Common myeloid progenitor, CD34-positive (primary cell): ENCODE data around the gene FAR2.

ENCODE experiments used
- CTCF ChIA-PET: fragments of 350-600 bp; sonication (Branson Sonifier 250); formaldehyde crosslinking; loops from one replicate; lab custom pipeline; 2021; ENCODE audit warnings: antibody characterized with exemption; lab: Charles Lee
- POLR2A ChIA-PET: fragments of 350-600 bp; sonication (Branson Sonifier 250); formaldehyde crosslinking; loops from one replicate; lab custom pipeline; 2021; ENCODE audit warnings: antibody characterized with exemption; lab: Charles Lee
- DNase-seq, 3 donors: peaks; one replicate each; pipeline versions ENCODE4 v3.0.0 to v3.0.0-alpha.2; 2013
- H3K27ac ChIP-seq, 2 experiments: 1 replicate in 1 of 2; 2 replicates in 1 of 2; pipeline ENCODE4 v1.7.0; 2013; ENCODE audit warnings: inconsistent platforms in 2 of 2, low read length in 2 of 2, mild to moderate bottlenecking in 2 of 2, low read depth in 1 of 2, moderate library complexity in 1 of 2; ENCODE audit not compliant: severe bottlenecking in 2 of 2, insufficient read depth in 1 of 2, poor library complexity in 1 of 2
- H3K27me3 ChIP-seq, 5 experiments: replicated peaks in 2 of 5; 1 replicate in 3 of 5; 2 replicates in 2 of 5; pipeline versions ENCODE4 v1.6.1 to v1.7.0; 2013; ENCODE audit warnings: low read length in 4 of 5, mild to moderate bottlenecking in 2 of 5, moderate library complexity in 2 of 5, inconsistent platforms in 1 of 5; ENCODE audit not compliant: insufficient read depth in 5 of 5, control insufficient read depth in 4 of 5
- H3K36me3 ChIP-seq, 4 experiments: 1 replicate in 2 of 4; 2 replicates in 2 of 4; pipeline versions ENCODE4 v1.6.1 to v1.7.0; 2013; ENCODE audit warnings: low read length in 3 of 4, control low read depth in 1 of 4, mild to moderate bottlenecking in 1 of 4; ENCODE audit not compliant: control insufficient read depth in 4 of 4, insufficient read depth in 4 of 4
- H3K4me1 ChIP-seq, 4 experiments: 1 replicate in 3 of 4; 2 replicates in 1 of 4; pipeline versions ENCODE4 v1.6.1 to v1.7.1; 2013; ENCODE audit warnings: low read length in 3 of 4, mild to moderate bottlenecking in 3 of 4, control low read depth in 1 of 4, inconsistent platforms in 1 of 4, moderate library complexity in 1 of 4; ENCODE audit not compliant: control insufficient read depth in 4 of 4, insufficient read depth in 4 of 4; ENCODE audit errors: control extremely low read depth in 1 of 4
- H3K4me3 ChIP-seq, 7 experiments: 1 replicate in 4 of 7; 2 replicates in 3 of 7; pipeline versions ENCODE4 v1.5.1 to v1.7.0; 2013; ENCODE audit warnings: mild to moderate bottlenecking in 7 of 7, low read length in 6 of 7, moderate library complexity in 6 of 7, inconsistent platforms in 2 of 7, low read depth in 2 of 7, control low read depth in 1 of 7; ENCODE audit not compliant: insufficient read depth in 4 of 7, control insufficient read depth in 1 of 7; ENCODE audit errors: extremely low read depth in 1 of 7
- H3K9me3 ChIP-seq, 5 experiments: 1 replicate in 4 of 5; 2 replicates in 1 of 5; pipeline versions ENCODE4 v1.6.1 to v1.7.1; 2013; ENCODE audit warnings: low read length in 4 of 5, mild to moderate bottlenecking in 2 of 5, inconsistent platforms in 1 of 5, low read depth in 1 of 5, moderate library complexity in 1 of 5; ENCODE audit not compliant: control insufficient read depth in 4 of 5, insufficient read depth in 2 of 5; ENCODE audit errors: control extremely low read depth in 1 of 5
- WGBS: methylation state at CpG from one replicate; pipeline ENCODE4 v1.1.5; 2013; ENCODE audit not compliant: insufficient coverage; 5-methylcytosine and 5-hydroxymethylcytosine counted together

FAR2 gene

GRCh38 chr12:29242921-29243431, 93.9 kb downstream of the FAR2 start:
- Histone ChIP-seq H3K36me3 (no peaks in the 10 kb centered on the region), H3K27me3 (no peaks in the 10 kb centered on the region), H3K9me3 (peaks cover 0 to 1% (median 0%) of the 10 kb centered on the region in 5 experiments), H3K4me1 (peaks cover 31 to 71% (median 42%) of the 10 kb centered on the region in 4 experiments), H3K4me3 (peak overlapping the region in 1 of 7 experiments; percentile 28), H3K27ac (peak overlapping the region; percentile 55 to 74)
- WGBS, result 6% methylated on average over 3 of the region's 4 CpGs
- DNase-seq, result peak; percentile 94 to 99 (median 97)
- POLR2A ChIA-PET, result interaction anchor here (0.6 to 3.6 kb wide), 17 partner anchors 9 to 169 kb away, joined by 3 to 31 read pairs (median 4); partner anchors contain the start of gene FAR2
- CTCF ChIA-PET, result interaction anchor here (0.7 to 4.8 kb wide), 32 partner anchors 10 to 170 kb away, joined by 3 to 24 read pairs (median 4); partner anchors contain the start of gene FAR2

- ChIA-PET POLR2A (interaction anchor here (0.9 to 3.6 kb wide), 5 partner anchors 10 to 96 kb away, joined by 3 to 31 read pairs (median 10); partner anchors contain the start of gene FAR2), CTCF (interaction anchor here (0.7 to 4.6 kb wide), 13 partner anchors 10 to 171 kb away, joined by 3 to 24 read pairs (median 3); no protein-coding TSS in a partner anchor)
- WGBS, result 95% methylated on average over 3 of the region's 3 CpGs
- peak in 2 of 3 donors; percentile 35 to 61 for DNase-seq
- peak overlapping the region in 1 of 2 experiments; percentile 74 for H3K27ac ChIP-seq
- peak overlapping the region in 1 of 7 experiments; percentile 10 for H3K4me3 ChIP-seq
- peaks cover 31 to 67% (median 42%) of the 10 kb centered on the region in 4 experiments for H3K4me1 ChIP-seq
- H3K27me3 ChIP-seq, result no peaks in the 10 kb centered on the region
- peaks cover 0 to 5% (median 1%) of the 10 kb centered on the region in 5 experiments for H3K9me3 ChIP-seq
- H3K36me3 ChIP-seq, result no peaks in the 10 kb centered on the region
These were observed 95.2 kb downstream of the FAR2 start for GRCh38 chr12:29244159-29244765.

GRCh38 chr12:29245246-29245645, 96.2 kb downstream of the FAR2 start:
- no peaks in the 10 kb centered on the region for H3K27me3 ChIP-seq
- peaks cover 0 to 5% (median 1%) of the 10 kb centered on the region in 5 experiments for H3K9me3 ChIP-seq
- H3K27ac ChIP-seq, result no peak overlapping the region
- peak in 2 of 3 donors; percentile 68 to 82 for DNase-seq
- ChIA-PET CTCF (interaction anchor here (1.3 to 4.6 kb wide), 7 partner anchors 9 to 72 kb away, joined by 3 to 24 read pairs (median 4); no protein-coding TSS in a partner anchor), POLR2A (interaction anchor here (3.6 kb wide), 1 partner anchor 97 kb away, joined by 31 read pairs; the partner anchor contains the start of gene FAR2)
- H3K36me3 ChIP-seq, result peaks cover 0 to 5% (median under 1%) of the 10 kb centered on the region in 4 experiments
- peaks cover 31 to 58% (median 39%) of the 10 kb centered on the region in 4 experiments for H3K4me1 ChIP-seq
- WGBS, result 98% methylated on average over 3 of the region's 3 CpGs
- H3K4me3 ChIP-seq, result no peak overlapping the region

GRCh38 chr12:29249930-29250329, 100.9 kb downstream of the FAR2 start:
- peaks cover 0 to 9% (median 2%) of the 10 kb centered on the region in 4 experiments for H3K36me3 ChIP-seq
- no peak overlapping the region for H3K4me3 ChIP-seq
- no peak overlapping the region for H3K27ac ChIP-seq
- H3K27me3 ChIP-seq, result no peaks in the 10 kb centered on the region
- ChIA-PET POLR2A (no interaction called here), CTCF (interaction anchor here (1.1 to 2.0 kb wide), 3 partner anchors 18 to 40 kb away, joined by 3 to 4 read pairs (median 4); no protein-coding TSS in a partner anchor)
- peaks cover 0 to 5% (median 1%) of the 10 kb centered on the region in 5 experiments for H3K9me3 ChIP-seq
- no peak for DNase-seq
- WGBS, result no CpG with 5 or more reads among the region's 2 CpGs
- peaks cover 1 to 30% (median 7%) of the 10 kb centered on the region in 4 experiments for H3K4me1 ChIP-seq

GRCh38 chr12:29253906-29254625, 105.0 kb downstream of the FAR2 start:
- H3K27ac ChIP-seq, result peak overlapping the region in 1 of 2 experiments; percentile 71
- CTCF ChIA-PET, result interaction anchor here (1.0 to 3.4 kb wide), 5 partner anchors 9 to 63 kb away, joined by 4 to 24 read pairs (median 5); no protein-coding TSS in a partner anchor

GRCh38 chr12:29255042-29255441, 106.0 kb downstream of the FAR2 start:
- no peak overlapping the region for H3K4me3 ChIP-seq
- ChIA-PET CTCF (interaction anchor here (1.0 to 3.4 kb wide), 4 partner anchors 8 to 62 kb away, joined by 4 to 24 read pairs (median 4); no protein-coding TSS in a partner anchor), POLR2A (interaction anchor here (1.2 to 2.6 kb wide), 3 partner anchors 11 to 53 kb away, joined by 3 to 10 read pairs (median 8); no protein-coding TSS in a partner anchor)
- H3K36me3 ChIP-seq, result peaks cover 2 to 9% (median 6%) of the 10 kb centered on the region in 4 experiments
- H3K9me3 ChIP-seq, result peaks cover 0 to 5% (median under 1%) of the 10 kb centered on the region in 5 experiments
- peak; percentile 63 to 85 (median 85) for DNase-seq
- no peaks in the 10 kb centered on the region for H3K27me3 ChIP-seq
- H3K4me1 ChIP-seq, result peaks cover 4 to 28% (median 13%) of the 10 kb centered on the region in 4 experiments
- H3K27ac ChIP-seq, result peak overlapping the region in 1 of 2 experiments; percentile 71

More at GRCh38 chr12:29253906-29254625, 105.0 kb downstream of the FAR2 start:
- Histone ChIP-seq H3K27me3 (no peaks in the 10 kb centered on the region), H3K4me1 (peaks cover 4 to 28% (median 13%) of the 10 kb centered on the region in 4 experiments), H3K36me3 (peaks cover under 1 to 9% (median 2%) of the 10 kb centered on the region in 4 experiments), H3K4me3 (no peak overlapping the region), H3K9me3 (no peaks in the 10 kb centered on the region)
- WGBS, result 100% methylated on average over 1 of the region's 2 CpGs
- POLR2A ChIA-PET, result interaction anchor here (2.6 kb wide), 1 partner anchor 10 kb away, joined by 10 read pairs; no protein-coding TSS in a partner anchor
- no peak for DNase-seq
